ENCODE data around the gene HESX1. TPM values are rescaled to one million over a fixed set of nuclear protein-coding genes. Genes with fewer than 3 reads are reported as not detected.

Gene HESX1
- total RNA-seq (ENCODE audit: insufficient read depth, low replicate concordance): not detected

- DNase-seq (ENCODE audit: low spot score): no peak
Measured at GRCh38 chr3:57199895-57200297, at the start of gene HESX1. TSS of gene HESX1 (minus strand) at chr3:57199978. CDS start at chr3:57199918, 60 bp downstream.

- no peak for DNase-seq (ENCODE audit: low spot score)
Measured at GRCh38 chr3:57244946-57245345, 45.2 kb upstream of the HESX1 start.

GRCh38 chr3:57234613-57235575 is 35.1 kb upstream of the HESX1 start:
- DNase-seq (ENCODE audit: low spot score): no peak

GRCh38 chr3:57233799-57234198 is 34.0 kb upstream of the HESX1 start:
- DNase-seq (ENCODE audit: low spot score): no peak

GRCh38 chr3:57230006-57230405 is 30.2 kb upstream of the HESX1 start:
- no peak for DNase-seq (ENCODE audit: low spot score)

- DNase-seq (ENCODE audit: low spot score): peak; percentile 81
Measured at GRCh38 chr3:57227930-57228751, 28.4 kb upstream of the HESX1 start.

- DNase-seq (ENCODE audit: low spot score): peak; percentile 97
Measured at GRCh38 chr3:57227204-57227929, 27.6 kb upstream of the HESX1 start, which contains the start of gene APPL1. TSS of gene APPL1 (plus strand) at chr3:57227729. CDS start at chr3:57227884, 155 bp downstream.

GRCh38 chr3:57226176-57226575 is 26.4 kb upstream of the HESX1 start:
- DNase-seq (ENCODE audit: low spot score): no peak

- DNase-seq (ENCODE audit: low spot score): no peak
Measured at GRCh38 chr3:57224856-57225255, 25.1 kb upstream of the HESX1 start.

- DNase-seq (ENCODE audit: low spot score): peak; percentile 38
Measured at GRCh38 chr3:57221883-57222282, 22.1 kb upstream of the HESX1 start.

GRCh38 chr3:57206423-57206822 is 6.6 kb upstream of the HESX1 start:
- DNase-seq (ENCODE audit: low spot score): no peak

- no peak for DNase-seq (ENCODE audit: low spot score)
Measured at GRCh38 chr3:57194641-57195040, 5.1 kb downstream of the HESX1 start.

GRCh38 chr3:57192028-57192427 is 7.8 kb downstream of the HESX1 start:
- DNase-seq (ENCODE audit: low spot score): no peak

GRCh38 chr3:57184526-57184925 is 15.3 kb downstream of the HESX1 start:
- no peak for DNase-seq (ENCODE audit: low spot score)

- DNase-seq (ENCODE audit: low spot score): no peak
Measured at GRCh38 chr3:57179580-57180410, 20.0 kb downstream of the HESX1 start.

- no peak for DNase-seq (ENCODE audit: low spot score)
Measured at GRCh38 chr3:57176045-57176444, 23.7 kb downstream of the HESX1 start.

GRCh38 chr3:57173687-57174086 is 26.1 kb downstream of the HESX1 start:
- no peak for DNase-seq (ENCODE audit: low spot score)

- no peak for DNase-seq (ENCODE audit: low spot score)
Measured at GRCh38 chr3:57170946-57171345, 28.8 kb downstream of the HESX1 start.

GRCh38 chr3:57169872-57170623 is 29.7 kb downstream of the HESX1 start:
- peak; percentile 79 for DNase-seq (ENCODE audit: low spot score)

GRCh38 chr3:57169108-57169507 is 30.7 kb downstream of the HESX1 start:
- DNase-seq (ENCODE audit: low spot score): no peak

All from umbilical cord (tissue), 2 donors.